ENCODE results near the gene PCNX3. TPM values are rescaled to one million over a fixed set of nuclear protein-coding genes. Genes with fewer than 3 reads are reported as not detected.

PCNX3 gene
- total RNA-seq, 1 donor from 2014 or later = 45.6 TPM

GRCh38 chr11:65642014-65642671 is 26.6 kb downstream of the PCNX3 start:
- Histone ChIP-seq H3K4me3 (ENCODE audit: insufficient read depth, low read depth, low read length) (no peak overlapping the region), H3K27me3 (ENCODE audit: insufficient read depth, low read length) (no peaks in the 10 kb centered on the region), H2AFZ (ENCODE audit: low read depth, low read length) (peak overlapping the region; percentile 10), H4K20me1 (ENCODE audit: insufficient read depth, low read length) (peaks cover 22% of the 10 kb centered on the region), H3K36me3 (ENCODE audit: insufficient read depth, low read length) (no peaks in the 10 kb centered on the region), H3K9me3 (ENCODE audit: insufficient read depth, low read depth, low read length) (no peaks in the 10 kb centered on the region), H3K79me2 (ENCODE audit: insufficient read depth, low read length) (peaks cover 21% of the 10 kb centered on the region), H3K27ac (ENCODE audit: low read depth, low read length) (no peak overlapping the region), H3K4me1 (ENCODE audit: insufficient read depth, low read length) (peaks cover 25% of the 10 kb centered on the region), H3K4me2 (ENCODE audit: low read length) (peak overlapping the region; percentile 64), H3K9ac (ENCODE audit: low read length) (no peak overlapping the region)
- peaks cover 3% of the 10 kb centered on the region for H3K9me3 Mint-ChIP-seq (ENCODE audit: unreplicated experiment)
- FAIRE-seq (no peak), DNase-seq (ENCODE audit: low read depth) (no peak)
- H3K36me3 Mint-ChIP-seq (ENCODE audit: low read depth, unreplicated experiment) = peaks cover 12% of the 10 kb centered on the region
- peak overlapping the region; percentile 34 for H3K4me3 Mint-ChIP-seq (ENCODE audit: unreplicated experiment)
- peaks cover 20% of the 10 kb centered on the region for H3K4me1 Mint-ChIP-seq (ENCODE audit: low read depth, unreplicated experiment)
- no peaks in the 10 kb centered on the region for H3K27me3 Mint-ChIP-seq (ENCODE audit: low read depth, unreplicated experiment)
- TF ChIP-seq EZH2 (IDR thresholded peaks at IDR 0.05; ENCODE audit: insufficient read depth, low read length) (no peak), CTCF (IDR thresholded peaks at IDR 0.05; ENCODE audit: insufficient read depth, low read depth, low read length) (no peak)
- H3K27ac Mint-ChIP-seq (ENCODE audit: unreplicated experiment) = no peak overlapping the region

DNA sequence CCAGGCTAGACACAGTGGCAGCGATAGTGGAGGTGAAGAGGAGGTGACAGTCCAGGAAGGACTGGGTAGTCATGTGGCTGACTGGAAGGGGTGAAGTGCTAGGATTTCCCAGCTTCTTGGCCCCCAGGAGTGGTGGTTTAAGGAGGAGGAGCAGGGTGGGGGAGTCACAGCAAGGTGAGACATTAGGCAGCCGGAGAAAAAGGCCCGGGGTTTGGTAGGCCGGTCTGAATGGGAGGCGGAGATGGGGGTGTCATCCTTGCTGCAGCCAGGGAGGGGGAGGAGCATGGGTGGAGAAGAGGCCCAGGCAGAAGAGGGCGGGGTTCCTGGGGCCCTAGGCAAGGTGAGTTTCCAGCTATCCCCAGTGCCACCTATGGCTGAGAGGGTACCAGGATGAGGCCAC is 28.4 kb downstream of the PCNX3 start:
- H3K4me1 Mint-ChIP-seq (ENCODE audit: low read depth, unreplicated experiment) = peaks cover 17% of the 10 kb centered on the region
- no peak overlapping the region for H3K4me3 Mint-ChIP-seq (ENCODE audit: unreplicated experiment)
- H3K36me3 Mint-ChIP-seq (ENCODE audit: low read depth, unreplicated experiment) = peaks cover 14% of the 10 kb centered on the region
- peaks cover 12% of the 10 kb centered on the region for H3K4me1 ChIP-seq (ENCODE audit: insufficient read depth, low read length)
- peak overlapping the region; percentile 14 for H3K4me2 ChIP-seq (ENCODE audit: low read length)
- H3K27me3 ChIP-seq (ENCODE audit: insufficient read depth, low read length) = no peaks in the 10 kb centered on the region
- no peak for TF ChIP-seq CTCF (IDR thresholded peaks at IDR 0.05; ENCODE audit: insufficient read depth, low read depth, low read length)
- H2AFZ ChIP-seq (ENCODE audit: low read depth, low read length) = no peak overlapping the region
- peaks cover 3% of the 10 kb centered on the region for H3K9me3 Mint-ChIP-seq (ENCODE audit: unreplicated experiment)
- no peak overlapping the region for H3K4me3 ChIP-seq (ENCODE audit: insufficient read depth, low read depth, low read length)
- peaks cover 13% of the 10 kb centered on the region for H3K79me2 ChIP-seq (ENCODE audit: insufficient read depth, low read length)
- no peak for FAIRE-seq
- H3K27me3 Mint-ChIP-seq (ENCODE audit: low read depth, unreplicated experiment) = no peaks in the 10 kb centered on the region
- no peak for DNase-seq (ENCODE audit: low read depth)
- no peak overlapping the region for H3K9ac ChIP-seq (ENCODE audit: low read length)
- H3K9me3 ChIP-seq (ENCODE audit: insufficient read depth, low read depth, low read length) = no peaks in the 10 kb centered on the region
- H3K27ac Mint-ChIP-seq (ENCODE audit: unreplicated experiment) = peak overlapping the region; percentile 80
- H3K27ac ChIP-seq (ENCODE audit: low read depth, low read length) = no peak overlapping the region
- H3K36me3 ChIP-seq (ENCODE audit: insufficient read depth, low read length) = no peaks in the 10 kb centered on the region
- H4K20me1 ChIP-seq (ENCODE audit: insufficient read depth, low read length) = peaks cover 13% of the 10 kb centered on the region

GRCh38 chr11:65644837-65645236 is 29.3 kb downstream of the PCNX3 start:
- FAIRE-seq (no peak), DNase-seq (ENCODE audit: low read depth) (no peak)
- TF ChIP-seq CTCF (IDR thresholded peaks at IDR 0.05; ENCODE audit: insufficient read depth, low read depth, low read length) = no peak
- no peak for TF ChIP-seq EZH2 (IDR thresholded peaks at IDR 0.05; ENCODE audit: insufficient read depth, low read length)
- H3K9me3 ChIP-seq (ENCODE audit: insufficient read depth, low read depth, low read length) = no peaks in the 10 kb centered on the region
- no peak overlapping the region for H3K4me3 ChIP-seq (ENCODE audit: insufficient read depth, low read depth, low read length)
- H3K4me1 ChIP-seq (ENCODE audit: insufficient read depth, low read length) = peaks cover 12% of the 10 kb centered on the region
- no peak overlapping the region for H2AFZ ChIP-seq (ENCODE audit: low read depth, low read length)
- peaks cover 9% of the 10 kb centered on the region for H4K20me1 ChIP-seq (ENCODE audit: insufficient read depth, low read length)
- no peaks in the 10 kb centered on the region for H3K27me3 ChIP-seq (ENCODE audit: insufficient read depth, low read length)
- Mint-ChIP-seq H3K36me3 (ENCODE audit: low read depth, unreplicated experiment) (peaks cover 14% of the 10 kb centered on the region), H3K27ac (ENCODE audit: unreplicated experiment) (no peak overlapping the region), H3K4me3 (ENCODE audit: unreplicated experiment) (no peak overlapping the region), H3K27me3 (ENCODE audit: low read depth, unreplicated experiment) (no peaks in the 10 kb centered on the region), H3K4me1 (ENCODE audit: low read depth, unreplicated experiment) (peaks cover 17% of the 10 kb centered on the region), H3K9me3 (ENCODE audit: unreplicated experiment) (peaks cover 3% of the 10 kb centered on the region)
- H3K79me2 ChIP-seq (ENCODE audit: insufficient read depth, low read length) = peaks cover 9% of the 10 kb centered on the region
- H3K9ac ChIP-seq (ENCODE audit: low read length) = no peak overlapping the region
- no peaks in the 10 kb centered on the region for H3K36me3 ChIP-seq (ENCODE audit: insufficient read depth, low read length)
- no peak overlapping the region for H3K4me2 ChIP-seq (ENCODE audit: low read length)
- no peak overlapping the region for H3K27ac ChIP-seq (ENCODE audit: low read depth, low read length)
